Gastroesophageal sphincter (tissue), 4 donors: ENCODE measurements around the gene NTNG2. TPM values are rescaled to one million over a fixed set of nuclear protein-coding genes. Genes with fewer than 3 reads are reported as not detected.

ENCODE experiments used
- ATAC-seq: fragments of 150-250 bp; one replicate; pipeline ENCODE4 v1.9.1; 2016; ENCODE audit warnings: mild to moderate bottlenecking, moderate library complexity
- H3K27ac ChIP-seq, 4 donors: fragments of 200-600 bp; sonication (generic) in 3 of 4; 1 replicate in 3 of 4; 2 replicates in 1 of 4; pipeline ENCODE4 v1.5.1; 2016 to 2019
- H3K27me3 ChIP-seq: fragments of 200-600 bp; sonication (generic); one replicate; pipeline ENCODE4 v1.5.1; 2019
- H3K36me3 ChIP-seq, 2 donors: fragments of 200-600 bp; sonication (generic); one replicate each; pipeline ENCODE4 v1.5.1; 2019; ENCODE audit warnings: control low read depth in 1 of 2
- H3K4me1 ChIP-seq, 3 donors: fragments of 200-600 bp; sonication (generic); 1 replicate in 2 of 3; 2 replicates in 1 of 3; pipeline ENCODE4 v1.5.1; 2016 to 2019; ENCODE audit warnings: control low read depth in 2 of 3
- H3K4me3 ChIP-seq, 2 donors: fragments of 200-600 bp; sonication (generic); one replicate each; pipeline ENCODE4 v1.5.1; 2019; ENCODE audit warnings: mild to moderate bottlenecking in 1 of 2, moderate library complexity in 1 of 2
- H3K9me3 ChIP-seq, 3 donors: fragments of 200-600 bp; sonication (generic); one replicate each; pipeline ENCODE4 v1.5.1; 2017 to 2019; ENCODE audit warnings: control low read depth in 2 of 3
- CTCF ChIP-seq, 4 experiments: fragments of 200-600 bp in 2 of 4; fragments of 450-650 bp in 2 of 4; sonication (generic) in 1 of 4; IDR thresholded peaks; one replicate each; pipeline ENCODE4 v1.5.1; 2017 to 2019; ENCODE audit warnings: antibody characterized with exemption in 4 of 4, mild to moderate bottlenecking in 2 of 4, moderate library complexity in 2 of 4
- EP300 ChIP-seq: sonication (generic); formaldehyde crosslinking; IDR thresholded peaks from one replicate; pipeline ENCODE4 v1.6.1; 2017; ENCODE audit warnings: antibody characterized with exemption, mild to moderate bottlenecking
- POLR2A ChIP-seq, 2 donors: fragments of 450-650 bp; IDR thresholded peaks; one replicate each; pipeline ENCODE4 v1.6.1; 2017; ENCODE audit warnings: antibody characterized with exemption in 2 of 2, mild to moderate bottlenecking in 2 of 2, moderate library complexity in 1 of 2
- POLR2AphosphoS5 ChIP-seq: sonication (generic); formaldehyde crosslinking; IDR thresholded peaks from one replicate; pipeline ENCODE4 v1.6.1; 2017; ENCODE audit warnings: antibody characterized with exemption
- WGBS, 2 donors: methylation state at CpG; one replicate each; pipeline ENCODE4 v1.1.5; 2018; ENCODE audit warnings: low coverage in 1 of 2; 5-methylcytosine and 5-hydroxymethylcytosine counted together
- total RNA-seq, 4 donors: library from RNA; depleted of rRNA; stranded (reverse); fragments of >200 nt; gene quantifications; one replicate each; pipeline ENCODE4 v1.1.0, GENCODE V29; 2016

The NTNG2 gene
- total RNA-seq, 4 donors from 2014 or later = 0.81 to 1.6 (median 1.3) TPM

GRCh38 chr9:132207215-132207614 lies 45.4 kb downstream of the NTNG2 start:
- Histone ChIP-seq H3K27ac (no peak overlapping the region), H3K4me1 (no peaks in the 10 kb centered on the region), H3K4me3 (no peak overlapping the region), H3K27me3 (peaks cover 26% of the 10 kb centered on the region), H3K9me3 (peaks cover 0 to 17% (median 0%) of the 10 kb centered on the region in 3 donors), H3K36me3 (no peaks in the 10 kb centered on the region)
- 0 to 86% methylated on average over 1 to 9 of the region's 14 CpGs for WGBS, 2 donors
- no peak for ATAC-seq
- TF ChIP-seq POLR2A (IDR thresholded peaks at IDR 0.05) = no peak
- TF ChIP-seq EP300 = no peak
- TF ChIP-seq POLR2AphosphoS5 = no peak
- TF ChIP-seq CTCF (IDR thresholded peaks at IDR 0.05) = no peak

DNA sequence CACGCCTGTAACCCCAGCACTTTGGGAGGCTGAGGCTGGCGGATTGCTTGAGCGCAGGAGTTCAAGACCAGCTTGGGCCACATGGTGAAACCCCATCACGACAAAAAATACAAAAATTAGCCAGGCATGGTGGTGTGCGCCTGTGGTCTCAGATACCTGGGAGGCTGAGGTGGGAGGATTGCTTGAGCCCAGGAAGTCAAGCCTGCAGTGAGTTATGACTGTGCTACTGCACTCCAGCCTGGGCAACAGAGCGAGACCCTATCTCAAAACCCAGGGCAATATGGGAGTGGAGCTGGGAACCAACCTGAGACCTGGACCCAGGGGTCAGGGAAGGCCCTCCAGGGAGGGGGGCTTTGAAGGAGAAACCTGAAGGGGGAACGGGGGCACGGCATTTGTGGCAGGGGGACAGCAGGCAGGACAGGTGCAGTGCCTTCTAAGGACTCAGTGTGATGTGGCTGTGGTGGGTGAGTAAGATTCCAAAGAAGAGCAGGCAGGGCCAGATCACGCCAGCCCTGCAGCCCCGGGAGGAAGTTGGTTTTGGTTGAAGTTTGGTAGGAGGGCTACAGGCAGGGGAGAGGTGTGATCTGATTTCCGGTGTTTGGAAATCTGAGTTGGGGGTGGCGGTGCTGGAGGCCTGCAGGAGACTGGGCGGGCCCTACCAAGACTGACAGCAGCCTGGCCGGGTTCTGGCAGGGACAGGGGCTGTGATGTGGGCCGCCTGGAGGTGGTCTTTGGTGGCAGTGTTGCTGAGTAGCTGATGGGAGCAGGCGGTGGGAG lies 46.2 kb downstream of the NTNG2 start:
- H3K27ac ChIP-seq = no peak overlapping the region
- no peaks in the 10 kb centered on the region for H3K36me3 ChIP-seq
- TF ChIP-seq CTCF (IDR thresholded peaks at IDR 0.05) (no peak), POLR2AphosphoS5 (no peak), POLR2A (IDR thresholded peaks at IDR 0.05) (no peak), EP300 (no peak)
- H3K9me3 ChIP-seq = peaks cover 0 to 17% (median 0%) of the 10 kb centered on the region in 3 donors
- no peak overlapping the region for H3K4me3 ChIP-seq
- no peaks in the 10 kb centered on the region for H3K4me1 ChIP-seq
- ATAC-seq = no peak
- peaks cover 19% of the 10 kb centered on the region for H3K27me3 ChIP-seq
- WGBS, 2 donors = 65 to 75% methylated on average over 6 to 9 of the region's 16 CpGs

- H3K27me3 ChIP-seq = peaks cover 7% of the 10 kb centered on the region
- H3K9me3 ChIP-seq = peaks cover 0 to 13% (median 0%) of the 10 kb centered on the region in 3 donors
- H3K4me3 ChIP-seq = no peak overlapping the region
- H3K36me3 ChIP-seq = no peaks in the 10 kb centered on the region
- TF ChIP-seq POLR2A (IDR thresholded peaks at IDR 0.05) (no peak), CTCF (IDR thresholded peaks at IDR 0.05) (no peak), POLR2AphosphoS5 (no peak), EP300 (no peak)
- peaks cover 0 to 9% (median under 1%) of the 10 kb centered on the region in 3 donors for H3K4me1 ChIP-seq
- no peak for ATAC-seq
- 69% methylated on average over 8 of the region's 30 CpGs; no CpG with 5 or more reads in 1 of the 2 donors for WGBS, 2 donors
- H3K27ac ChIP-seq = no peak overlapping the region
Measured at GRCh38 chr9:132209228-132209627, 47.4 kb downstream of the NTNG2 start.

DNA sequence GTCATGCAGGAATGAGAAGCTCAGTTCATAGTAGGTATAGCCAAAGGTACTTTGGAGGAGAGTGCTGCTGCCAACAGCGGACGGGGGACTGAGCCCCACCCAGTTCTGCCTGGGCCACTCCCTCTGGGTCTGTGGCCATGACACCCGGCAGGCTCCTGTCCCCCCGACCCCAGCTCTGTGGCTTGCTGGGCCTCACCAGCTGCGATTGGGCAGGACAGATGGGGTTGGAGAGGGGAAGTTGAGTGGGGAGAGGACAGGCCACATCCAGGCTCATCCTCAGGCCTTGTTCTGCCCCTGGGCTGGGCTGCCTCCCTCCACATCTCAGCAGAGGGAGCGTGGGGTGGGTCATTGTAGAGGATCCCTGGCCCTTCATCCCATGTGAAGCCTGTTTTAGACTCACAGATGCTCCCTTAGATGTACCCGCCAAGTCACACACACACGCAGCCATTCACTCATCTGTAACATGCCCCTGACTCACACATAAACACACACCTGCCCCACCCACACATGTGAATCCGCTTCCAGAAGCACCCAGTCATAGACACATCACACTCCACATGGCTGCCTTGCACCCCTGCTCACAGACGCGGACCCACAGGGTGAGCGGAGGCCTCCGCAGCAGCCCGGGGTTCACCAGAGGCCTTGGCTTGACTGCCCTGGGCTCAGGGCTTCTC lies 48.8 kb downstream of the NTNG2 start:
- ATAC-seq = no peak
- Histone ChIP-seq H3K4me1 (peaks cover 0 to 13% (median 3%) of the 10 kb centered on the region in 3 donors), H3K36me3 (no peaks in the 10 kb centered on the region), H3K4me3 (no peak overlapping the region), H3K9me3 (no peaks in the 10 kb centered on the region), H3K27me3 (no peaks in the 10 kb centered on the region), H3K27ac (no peak overlapping the region)
- 94 to 100% methylated on average over 4 to 6 of the region's 14 CpGs for WGBS, 2 donors
- no peak for TF ChIP-seq EP300
- TF ChIP-seq POLR2A (IDR thresholded peaks at IDR 0.05) = no peak
- no peak for TF ChIP-seq POLR2AphosphoS5
- no peak for TF ChIP-seq CTCF (IDR thresholded peaks at IDR 0.05)
